ENCODE measurements around the gene SETDB2.
A peak's percentile ranks its signal among the peaks of the same experiment; 100 is the strongest.

SETDB2 gene

GRCh38 chr13:49443704-49444523 is at the start of gene SETDB2, which contains the start of gene CAB39L:
Gene SETDB2 (plus strand): TSS chr13:49444274. CDS start chr13:49451894, 7,620 bp downstream.
Gene CAB39L (minus strand): TSS chr13:49444064. CDS start chr13:49382910, 61,154 bp downstream.
- H3K4me3 ChIP-seq (replicated peaks; ENCODE audit: low read depth, low read length) = peak within 1 kb of the TSS; percentile 79
- DNase-seq (ENCODE audit: low read depth) = peak; percentile 99
- TF ChIP-seq, protein P1, sequence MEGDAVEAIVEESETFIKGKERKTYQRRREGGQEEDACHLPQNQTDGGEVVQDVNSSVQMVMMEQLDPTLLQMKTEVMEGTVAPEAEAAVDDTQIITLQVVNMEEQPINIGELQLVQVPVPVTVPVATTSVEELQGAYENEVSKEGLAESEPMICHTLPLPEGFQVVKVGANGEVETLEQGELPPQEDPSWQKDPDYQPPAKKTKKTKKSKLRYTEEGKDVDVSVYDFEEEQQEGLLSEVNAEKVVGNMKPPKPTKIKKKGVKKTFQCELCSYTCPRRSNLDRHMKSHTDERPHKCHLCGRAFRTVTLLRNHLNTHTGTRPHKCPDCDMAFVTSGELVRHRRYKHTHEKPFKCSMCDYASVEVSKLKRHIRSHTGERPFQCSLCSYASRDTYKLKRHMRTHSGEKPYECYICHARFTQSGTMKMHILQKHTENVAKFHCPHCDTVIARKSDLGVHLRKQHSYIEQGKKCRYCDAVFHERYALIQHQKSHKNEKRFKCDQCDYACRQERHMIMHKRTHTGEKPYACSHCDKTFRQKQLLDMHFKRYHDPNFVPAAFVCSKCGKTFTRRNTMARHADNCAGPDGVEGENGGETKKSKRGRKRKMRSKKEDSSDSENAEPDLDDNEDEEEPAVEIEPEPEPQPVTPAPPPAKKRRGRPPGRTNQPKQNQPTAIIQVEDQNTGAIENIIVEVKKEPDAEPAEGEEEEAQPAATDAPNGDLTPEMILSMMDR (IDR thresholded peaks at IDR 0.05; ENCODE audit: low read length, missing control alignments) = peak; percentile 42

GRCh38 chr13:49395451-49395865 is 48.6 kb upstream of the SETDB2 start:
- no peak for DNase-seq (ENCODE audit: low read depth)
- no peak overlapping the region for H3K4me3 ChIP-seq (replicated peaks; ENCODE audit: low read depth, low read length)
- TF ChIP-seq, protein P1 (IDR thresholded peaks at IDR 0.05; ENCODE audit: low read length, missing control alignments) = no peak

- TF ChIP-seq, protein P1 (IDR thresholded peaks at IDR 0.05; ENCODE audit: low read length, missing control alignments) = no peak
- no peak overlapping the region for H3K4me3 ChIP-seq (replicated peaks; ENCODE audit: low read depth, low read length)
- DNase-seq (ENCODE audit: low read depth) = no peak
Observed at GRCh38 chr13:49395878-49396380, 48.1 kb upstream of the SETDB2 start.

GRCh38 chr13:49399801-49400472 is 44.1 kb upstream of the SETDB2 start:
- no peak for DNase-seq (ENCODE audit: low read depth)
- TF ChIP-seq, protein P1 (IDR thresholded peaks at IDR 0.05; ENCODE audit: low read length, missing control alignments) = no peak
- H3K4me3 ChIP-seq (replicated peaks; ENCODE audit: low read depth, low read length) = no peak overlapping the region

DNA sequence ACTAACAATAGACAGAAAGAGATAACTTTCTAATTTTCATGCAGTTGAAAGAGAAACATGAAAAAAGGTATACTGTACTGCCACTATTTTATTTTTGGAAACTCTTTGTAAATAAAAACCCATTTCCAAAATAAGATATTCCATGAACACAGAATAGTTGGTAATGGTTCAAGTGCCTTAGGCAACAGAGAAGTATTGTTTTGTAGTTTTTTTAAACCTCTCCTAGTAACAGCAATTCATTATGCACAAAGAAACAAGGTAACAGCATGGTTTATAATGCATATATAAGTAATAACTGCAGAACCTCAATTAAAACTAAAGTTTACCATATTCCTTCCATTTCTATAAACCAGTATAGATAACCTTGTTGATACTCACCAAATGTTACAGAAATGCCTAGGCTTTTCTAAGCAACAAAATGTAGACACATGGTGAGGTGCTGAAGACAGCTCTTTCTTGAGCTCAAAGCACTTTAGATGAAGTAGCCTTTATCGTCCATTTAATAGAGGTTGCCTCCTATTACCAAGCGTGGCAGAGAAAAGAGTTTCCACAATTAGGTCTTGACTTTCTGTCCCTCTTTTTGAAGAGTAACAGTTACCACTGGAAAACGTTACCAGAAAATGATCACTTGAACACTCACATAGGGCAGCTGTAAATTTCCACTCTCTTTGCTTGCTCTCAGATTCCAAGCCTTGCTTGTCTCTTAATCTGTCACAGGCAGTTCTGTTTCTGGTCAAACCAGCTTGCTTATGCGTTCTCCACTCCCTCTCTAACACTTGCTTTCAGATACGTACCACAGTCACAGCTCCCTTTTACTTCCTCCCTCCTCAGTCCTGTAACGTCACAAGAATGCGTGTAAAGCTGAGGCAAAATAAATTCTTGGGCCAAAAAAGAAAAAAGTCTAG is 43.1 kb upstream of the SETDB2 start:
- peak; percentile 70 for DNase-seq (ENCODE audit: low read depth)
- TF ChIP-seq, protein P1 (IDR thresholded peaks at IDR 0.05; ENCODE audit: low read length, missing control alignments) = no peak
- H3K4me3 ChIP-seq (replicated peaks; ENCODE audit: low read depth, low read length) = no peak overlapping the region

- H3K4me3 ChIP-seq (replicated peaks; ENCODE audit: low read depth, low read length) = no peak overlapping the region
- TF ChIP-seq, protein P1 (IDR thresholded peaks at IDR 0.05; ENCODE audit: low read length, missing control alignments) = no peak
- DNase-seq (ENCODE audit: low read depth) = no peak
Observed at GRCh38 chr13:49403996-49404702, 39.9 kb upstream of the SETDB2 start.

All from fibroblast of pulmonary artery (primary cell).